ENCODE data around the gene ELK3.

DNA sequence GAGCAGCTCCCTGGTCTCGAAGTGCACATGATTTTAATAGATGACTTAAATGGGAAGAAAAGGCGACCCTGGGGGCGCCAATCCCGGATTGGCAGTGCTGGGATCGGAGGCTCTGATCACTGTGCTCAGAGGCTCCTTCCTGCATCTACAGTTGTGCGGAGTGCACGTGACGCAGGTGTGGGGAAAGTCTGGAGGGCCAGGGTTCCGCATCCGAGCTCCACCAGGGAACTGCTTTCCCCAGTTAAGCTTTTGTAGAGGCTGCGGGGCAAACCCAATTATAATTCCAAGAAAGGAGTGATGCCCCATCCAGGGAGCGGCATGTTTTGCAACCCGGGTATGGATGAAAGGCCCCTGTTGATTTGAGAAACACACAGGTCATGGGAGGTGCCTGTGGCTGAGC is 36.5 kb downstream of the ELK3 start:
- TF ChIP-seq, protein P1, sequence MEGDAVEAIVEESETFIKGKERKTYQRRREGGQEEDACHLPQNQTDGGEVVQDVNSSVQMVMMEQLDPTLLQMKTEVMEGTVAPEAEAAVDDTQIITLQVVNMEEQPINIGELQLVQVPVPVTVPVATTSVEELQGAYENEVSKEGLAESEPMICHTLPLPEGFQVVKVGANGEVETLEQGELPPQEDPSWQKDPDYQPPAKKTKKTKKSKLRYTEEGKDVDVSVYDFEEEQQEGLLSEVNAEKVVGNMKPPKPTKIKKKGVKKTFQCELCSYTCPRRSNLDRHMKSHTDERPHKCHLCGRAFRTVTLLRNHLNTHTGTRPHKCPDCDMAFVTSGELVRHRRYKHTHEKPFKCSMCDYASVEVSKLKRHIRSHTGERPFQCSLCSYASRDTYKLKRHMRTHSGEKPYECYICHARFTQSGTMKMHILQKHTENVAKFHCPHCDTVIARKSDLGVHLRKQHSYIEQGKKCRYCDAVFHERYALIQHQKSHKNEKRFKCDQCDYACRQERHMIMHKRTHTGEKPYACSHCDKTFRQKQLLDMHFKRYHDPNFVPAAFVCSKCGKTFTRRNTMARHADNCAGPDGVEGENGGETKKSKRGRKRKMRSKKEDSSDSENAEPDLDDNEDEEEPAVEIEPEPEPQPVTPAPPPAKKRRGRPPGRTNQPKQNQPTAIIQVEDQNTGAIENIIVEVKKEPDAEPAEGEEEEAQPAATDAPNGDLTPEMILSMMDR (IDR thresholded peaks at IDR 0.05): no peak
- TF ChIP-seq POLR2A (IDR thresholded peaks at IDR 0.05): no peak

Measured in thyroid gland (tissue), 4 donors.